Stimulated activated CD8-positive, alpha-beta memory T cell treated with anti-CD3 and anti-CD28 coated beads, Interleukin-15, amount 100 ng/mL, for 4 hours (primary cell): ENCODE results near the gene MDM4.
A peak's percentile ranks its signal among the peaks of the same experiment; 100 is the strongest.
"Not testable (repeated sequence)": the region's sequence is repeated elsewhere in the genome, so short reads cannot be mapped to it uniquely, and the experiment has no call there.

Source experiments
- DNase-seq, 2 donors: peaks; one replicate each; pipeline ENCODE4 v3.0.0-alpha.2; 2020; ENCODE audit warnings: low read depth in 2 of 2

MDM4 gene

GRCh38 chr1:204516180-204516879 lies at the start of gene MDM4:
TSS of gene MDM4 (plus strand) at chr1:204516406. CDS start at chr1:204525519, 9,113 bp downstream.
- DNase-seq = peak; percentile 88 to 91

GRCh38 chr1:204466416-204467405 lies 49.5 kb upstream of the MDM4 start:
- DNase-seq = no peak

GRCh38 chr1:204468206-204468605 lies 48.0 kb upstream of the MDM4 start:
- no peak for DNase-seq

- no peak for DNase-seq
Measured at GRCh38 chr1:204468766-204469302, 47.4 kb upstream of the MDM4 start.

GRCh38 chr1:204469304-204469703 lies 46.9 kb upstream of the MDM4 start:
- DNase-seq = no peak

GRCh38 chr1:204471687-204472086 lies 44.5 kb upstream of the MDM4 start:
- no peak for DNase-seq

- DNase-seq = no peak
Measured at GRCh38 chr1:204472660-204473059, 43.5 kb upstream of the MDM4 start.

GRCh38 chr1:204473400-204473965 lies 42.7 kb upstream of the MDM4 start:
- no peak for DNase-seq

- DNase-seq = no peak
Measured at GRCh38 chr1:204475656-204476432, 40.4 kb upstream of the MDM4 start.

- DNase-seq = no peak
Measured at GRCh38 chr1:204476563-204476962, 39.6 kb upstream of the MDM4 start.

- no peak for DNase-seq
Measured at GRCh38 chr1:204477036-204477740, 39.0 kb upstream of the MDM4 start.

- DNase-seq = no peak
Measured at GRCh38 chr1:204478172-204478899, 37.9 kb upstream of the MDM4 start.

GRCh38 chr1:204478921-204479320 lies 37.3 kb upstream of the MDM4 start:
- no peak for DNase-seq

GRCh38 chr1:204479387-204480136 lies 36.6 kb upstream of the MDM4 start:
- DNase-seq = no peak

GRCh38 chr1:204480515-204480914 lies 35.7 kb upstream of the MDM4 start:
- no peak for DNase-seq

- DNase-seq = no peak
Measured at GRCh38 chr1:204483791-204484190, 32.4 kb upstream of the MDM4 start.

GRCh38 chr1:204486513-204487255 lies 29.5 kb upstream of the MDM4 start:
- not testable (repeated sequence) for DNase-seq

GRCh38 chr1:204487256-204487615 lies 29.0 kb upstream of the MDM4 start:
- DNase-seq = no peak

- DNase-seq = no peak
Measured at GRCh38 chr1:204491655-204492054, 24.6 kb upstream of the MDM4 start.
